Ovary (tissue), 3 donors: ENCODE results near the gene TBC1D8.

Experiments used
- CTCF ChIP-seq, 3 donors: fragments of 450-650 bp in 2 of 3; fragments of 200-600 bp in 1 of 3; IDR thresholded peaks; one replicate each; pipeline versions ENCODE4 v1.5.1 to v1.8.0; 2016 to 2022; ENCODE audit warnings: antibody characterized with exemption in 3 of 3, mild to moderate bottlenecking in 1 of 3
- POLR2A ChIP-seq: fragments of 450-650 bp; IDR thresholded peaks from one replicate; pipeline ENCODE4 v1.6.1; 2017; ENCODE audit warnings: antibody characterized with exemption, mild to moderate bottlenecking, moderate library complexity
- donor health status: DM: no; HTN: no; CAD: no.

DNA sequence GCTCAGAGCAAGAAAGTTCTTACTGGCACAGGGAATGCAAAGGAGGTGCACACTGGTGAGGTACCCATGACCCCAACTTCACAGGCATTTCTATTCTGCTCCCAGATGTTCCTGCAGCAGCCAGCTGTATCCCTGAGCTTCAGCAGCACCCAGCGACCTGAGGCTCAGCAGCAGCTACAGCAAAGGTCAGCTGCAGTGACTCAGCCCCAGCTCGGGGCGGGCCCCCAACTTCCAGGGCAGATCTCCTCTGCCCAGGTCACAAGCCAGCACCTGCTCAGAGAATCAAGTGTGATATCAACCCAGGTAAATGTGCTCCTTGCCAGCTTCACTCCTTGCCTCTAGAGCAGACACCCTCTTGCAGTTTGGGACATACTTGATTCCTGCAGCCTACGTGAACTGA is 163.2 kb downstream of the TBC1D8 start:
- TF ChIP-seq POLR2A (no peak), CTCF (IDR thresholded peaks at IDR 0.05) (no peak)
